ENCODE data around the gene TOMM40L.

The TOMM40L gene

DNA sequence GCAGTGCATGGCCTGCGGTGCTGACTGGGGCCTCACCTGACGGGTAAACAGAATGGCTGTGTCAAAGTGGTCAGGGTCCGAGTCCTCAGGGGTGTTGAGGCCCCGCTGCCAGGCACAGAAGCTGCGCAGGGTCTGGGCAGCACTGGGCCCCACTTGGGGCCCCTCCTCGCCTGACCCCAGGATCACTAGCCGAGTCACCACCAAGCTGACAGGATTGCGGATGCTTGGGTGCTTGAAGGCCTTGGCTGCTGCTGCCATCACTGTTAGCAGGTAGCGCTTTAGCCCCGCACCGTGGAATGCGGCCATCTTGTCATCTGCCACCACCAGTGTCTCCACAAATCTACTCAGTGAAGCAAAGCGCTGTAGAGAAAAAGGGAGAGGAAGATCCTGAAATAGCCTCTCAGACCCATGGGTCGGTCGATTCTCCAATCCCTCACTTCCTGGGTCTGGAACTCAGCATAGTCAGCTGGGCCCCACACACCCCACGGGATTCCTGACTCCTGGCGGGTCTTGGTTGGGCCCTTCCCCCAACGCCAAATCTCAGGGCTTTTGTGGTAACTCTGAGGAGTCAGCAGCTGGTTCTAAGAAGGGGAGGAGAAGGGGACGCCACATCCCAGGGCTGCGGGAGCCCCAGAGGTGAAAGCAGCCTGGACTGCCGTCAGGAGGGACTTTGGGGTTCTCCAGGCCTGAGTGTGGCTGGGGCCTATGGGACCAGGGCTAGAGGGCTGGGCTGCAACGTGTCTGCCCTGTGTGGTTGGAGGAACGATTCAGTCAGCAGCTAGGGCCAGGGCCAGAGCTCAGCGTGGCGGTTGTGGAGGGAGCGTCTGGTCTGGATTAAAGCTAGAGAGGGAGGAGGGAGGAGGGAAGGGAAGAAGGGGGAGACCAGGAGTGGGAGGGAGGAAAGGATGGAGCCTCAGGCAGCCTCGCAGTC, 29.1 kb upstream of the TOMM40L start:
- FAIRE-seq, result no peak

DNA sequence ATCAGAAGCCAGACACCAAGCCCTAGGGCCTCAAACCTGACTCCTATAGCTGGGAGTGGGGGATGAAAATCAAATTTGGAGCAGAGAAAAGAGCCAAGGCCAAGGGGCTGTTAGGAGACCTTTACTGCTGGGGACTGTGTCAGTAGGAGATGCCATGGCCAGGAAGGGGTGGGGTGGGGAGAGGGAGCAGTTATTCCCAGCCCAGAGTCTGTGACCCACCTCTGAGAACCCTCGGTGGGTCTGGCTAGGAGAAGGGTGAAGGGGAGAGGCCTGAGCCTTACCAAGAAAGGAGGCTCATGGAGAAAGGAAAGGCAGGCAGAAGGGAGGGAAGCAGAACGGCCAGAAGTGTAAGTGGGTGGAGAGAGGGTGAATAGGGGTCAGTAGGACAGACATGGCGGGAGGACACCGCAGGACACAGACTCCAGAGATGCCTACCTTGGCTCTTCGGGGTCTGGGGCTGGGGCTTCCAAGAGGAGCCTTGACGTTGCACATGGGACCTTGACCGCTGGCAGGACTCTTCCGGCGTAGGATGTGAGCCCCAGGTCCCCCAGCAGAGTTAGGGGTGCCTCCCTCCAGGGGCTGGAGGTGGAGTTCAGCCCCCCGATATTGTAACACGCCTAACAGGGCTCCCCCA, 28.2 kb upstream of the TOMM40L start:
- no peak for DNase-seq (ENCODE audit: low spot score)
- FAIRE-seq, result no peak

More for the DNA sequence above, 29.1 kb upstream of the TOMM40L start:
- DNase-seq (ENCODE audit: low spot score), result no peak

DNA sequence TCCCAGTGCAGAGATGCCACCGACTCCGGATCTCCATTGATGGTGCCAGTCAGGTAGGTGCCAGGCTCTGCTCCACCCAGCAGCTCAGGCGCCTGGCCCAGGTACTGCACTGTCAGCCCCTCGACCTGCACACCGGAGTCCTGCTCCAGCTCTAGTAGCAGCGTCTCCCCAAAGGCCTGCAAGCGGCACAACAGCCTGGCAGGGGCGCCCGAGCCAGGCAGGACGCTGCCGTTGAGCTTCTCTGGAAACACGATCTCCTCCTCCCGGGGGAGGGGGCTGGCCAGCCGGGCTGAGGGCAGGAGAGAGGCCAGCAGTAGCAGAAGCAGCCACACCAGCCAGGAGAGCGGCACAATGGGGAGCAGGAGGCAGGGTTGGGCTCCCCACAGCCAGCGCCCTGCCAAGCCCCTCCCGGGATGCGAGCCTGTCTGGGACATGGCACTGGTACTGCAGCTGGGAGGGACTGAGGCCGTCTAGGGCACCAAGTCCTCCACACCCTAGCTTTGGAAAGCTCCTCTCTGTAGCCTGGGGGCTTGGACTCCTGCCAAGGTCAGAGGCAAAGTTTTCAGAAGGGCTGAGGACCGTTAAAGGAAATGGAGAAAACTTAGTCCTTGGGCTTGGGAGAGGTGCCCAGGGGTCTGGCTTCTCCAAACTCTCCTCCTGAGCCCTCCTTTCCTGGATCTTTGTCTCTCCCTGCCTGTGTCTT, 27.5 kb upstream of the TOMM40L start:
- DNase-seq (ENCODE audit: low spot score) (no peak), FAIRE-seq (no peak)

DNA sequence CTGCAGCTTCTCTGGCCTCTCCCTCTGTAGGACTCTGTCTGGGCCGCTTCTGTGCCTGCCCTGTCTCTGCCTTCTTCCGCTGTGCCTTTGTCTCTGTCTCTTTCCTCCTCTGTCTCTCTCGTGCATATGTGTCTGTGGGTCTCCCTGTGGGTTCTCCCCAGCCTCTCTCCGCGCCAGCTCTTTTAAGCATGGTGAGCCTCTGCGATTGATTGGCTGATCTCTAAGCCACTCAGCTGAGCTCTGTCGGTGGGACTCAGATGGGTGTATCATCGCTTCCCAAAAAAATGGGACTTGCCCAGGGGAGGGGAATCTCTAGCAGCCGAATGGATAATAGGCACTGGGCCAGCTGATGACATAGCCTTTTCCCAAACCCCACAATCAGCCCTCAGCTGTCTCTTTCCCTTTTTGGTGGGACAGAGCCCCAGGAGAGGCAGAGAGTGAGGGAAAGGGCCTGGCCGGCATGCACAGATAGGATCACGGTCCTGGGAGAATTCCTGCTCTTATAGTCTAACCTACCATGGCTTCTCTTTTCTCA, 26.9 kb upstream of the TOMM40L start, which contains the start of gene ADAMTS4:
Gene ADAMTS4 (minus strand): TSS at position 158 of the 535 bp plus-strand sequence. CDS start 427 bp downstream, outside the sequence.
- FAIRE-seq, result no peak
- DNase-seq (ENCODE audit: low spot score), result no peak

DNA sequence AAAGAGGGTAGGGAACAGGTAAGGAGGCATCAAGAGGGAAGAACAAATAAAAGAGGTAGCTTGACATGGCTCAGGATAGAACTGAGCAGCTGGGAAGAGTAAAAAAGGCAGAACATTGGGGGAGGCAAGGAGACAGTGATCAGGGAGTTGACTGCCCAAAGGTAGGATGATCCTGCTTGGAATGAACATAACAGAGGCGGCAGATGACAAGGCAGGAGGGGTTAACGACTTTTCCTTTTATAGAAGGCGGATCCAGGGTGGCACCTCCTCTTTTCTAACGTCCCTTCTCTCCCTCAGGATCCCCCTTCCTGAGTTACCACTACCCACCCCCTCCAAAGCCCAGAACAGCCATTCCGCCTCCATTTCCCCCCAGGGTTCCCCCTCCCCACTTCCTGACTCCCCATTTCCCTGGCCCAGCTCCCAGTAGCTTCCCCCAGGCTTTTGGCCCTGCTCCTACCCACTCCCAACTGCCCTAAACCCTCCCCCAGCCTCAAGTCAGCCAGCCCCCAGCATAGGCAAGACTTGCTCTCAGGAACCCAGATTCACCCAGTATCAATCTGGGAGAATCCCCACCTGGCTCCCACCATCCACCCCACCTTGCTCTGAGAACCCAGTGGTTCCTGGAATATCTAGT, 26.2 kb upstream of the TOMM40L start:
- FAIRE-seq (no peak), DNase-seq (ENCODE audit: low spot score) (no peak)

DNA sequence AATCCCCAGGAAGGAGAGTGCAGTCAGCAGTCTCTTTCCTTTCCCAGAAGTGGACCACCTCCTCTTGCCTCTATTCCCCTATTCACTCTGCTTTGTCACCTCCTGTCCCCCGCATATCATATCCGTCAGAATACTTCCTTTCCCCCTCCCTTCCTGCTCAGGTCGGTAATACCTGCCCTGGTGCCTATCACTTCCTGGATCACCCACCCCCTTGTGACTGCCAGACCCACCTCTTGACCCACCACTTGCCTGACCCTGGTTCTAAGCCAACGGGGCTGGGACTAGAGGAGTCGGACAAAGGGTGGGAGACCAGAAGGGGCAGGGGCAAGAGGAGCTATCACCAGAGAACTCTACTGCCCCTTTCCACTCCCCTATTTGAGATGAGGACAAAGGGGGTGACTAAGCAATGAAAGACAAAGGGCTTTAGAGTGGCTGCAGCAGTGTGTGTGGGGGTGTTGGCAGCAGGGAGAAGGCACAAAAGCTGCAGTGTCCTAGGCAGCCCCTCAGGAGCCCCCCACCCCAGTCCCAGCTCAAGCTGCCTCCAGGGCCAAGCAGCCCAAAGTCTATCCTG, 25.4 kb upstream of the TOMM40L start:
- FAIRE-seq, result no peak

DNA sequence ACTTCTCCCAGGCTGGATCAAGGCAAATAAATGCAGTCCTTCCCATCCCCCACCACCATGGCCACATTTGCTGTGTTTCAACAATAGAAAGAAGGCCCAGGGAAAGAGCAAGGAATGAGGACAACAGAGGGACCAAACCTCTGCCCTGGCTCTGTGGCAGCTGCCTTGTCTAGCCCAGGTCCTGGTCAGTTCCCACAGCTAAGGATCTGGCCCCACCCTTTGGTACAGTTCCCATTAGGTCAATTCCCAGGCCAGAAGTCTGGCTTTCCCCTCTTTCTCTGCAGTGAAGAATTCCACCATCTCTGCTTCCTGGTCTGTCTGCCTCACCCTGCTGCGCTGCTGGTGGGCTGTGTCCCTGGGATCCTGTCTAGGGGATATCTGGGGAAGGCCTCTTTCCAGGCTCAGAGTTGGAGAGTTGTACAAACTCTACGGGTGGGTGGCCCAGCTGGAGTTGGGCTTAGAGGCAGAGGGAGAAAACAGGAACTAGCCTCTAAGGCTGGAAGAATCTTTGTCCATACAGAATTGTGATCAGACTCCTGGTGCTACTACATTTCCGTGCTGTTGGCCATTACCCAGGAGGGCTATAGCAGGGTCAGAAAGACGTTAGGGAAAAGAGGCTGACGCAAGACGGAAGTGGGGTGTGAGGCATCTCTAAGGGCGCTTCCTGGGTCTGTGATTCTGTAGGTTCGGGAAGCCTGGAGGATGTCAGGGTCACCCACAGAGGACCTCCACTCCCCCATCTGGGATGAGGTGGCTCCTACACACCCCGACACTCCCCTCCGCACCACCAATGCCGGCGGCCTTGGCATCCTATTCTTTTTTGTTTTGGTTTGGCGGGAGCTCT, 24.6 kb upstream of the TOMM40L start:
- FAIRE-seq, result no peak

More for the DNA sequence above, 25.4 kb upstream of the TOMM40L start:
- DNase-seq (ENCODE audit: low spot score), result no peak

DNA sequence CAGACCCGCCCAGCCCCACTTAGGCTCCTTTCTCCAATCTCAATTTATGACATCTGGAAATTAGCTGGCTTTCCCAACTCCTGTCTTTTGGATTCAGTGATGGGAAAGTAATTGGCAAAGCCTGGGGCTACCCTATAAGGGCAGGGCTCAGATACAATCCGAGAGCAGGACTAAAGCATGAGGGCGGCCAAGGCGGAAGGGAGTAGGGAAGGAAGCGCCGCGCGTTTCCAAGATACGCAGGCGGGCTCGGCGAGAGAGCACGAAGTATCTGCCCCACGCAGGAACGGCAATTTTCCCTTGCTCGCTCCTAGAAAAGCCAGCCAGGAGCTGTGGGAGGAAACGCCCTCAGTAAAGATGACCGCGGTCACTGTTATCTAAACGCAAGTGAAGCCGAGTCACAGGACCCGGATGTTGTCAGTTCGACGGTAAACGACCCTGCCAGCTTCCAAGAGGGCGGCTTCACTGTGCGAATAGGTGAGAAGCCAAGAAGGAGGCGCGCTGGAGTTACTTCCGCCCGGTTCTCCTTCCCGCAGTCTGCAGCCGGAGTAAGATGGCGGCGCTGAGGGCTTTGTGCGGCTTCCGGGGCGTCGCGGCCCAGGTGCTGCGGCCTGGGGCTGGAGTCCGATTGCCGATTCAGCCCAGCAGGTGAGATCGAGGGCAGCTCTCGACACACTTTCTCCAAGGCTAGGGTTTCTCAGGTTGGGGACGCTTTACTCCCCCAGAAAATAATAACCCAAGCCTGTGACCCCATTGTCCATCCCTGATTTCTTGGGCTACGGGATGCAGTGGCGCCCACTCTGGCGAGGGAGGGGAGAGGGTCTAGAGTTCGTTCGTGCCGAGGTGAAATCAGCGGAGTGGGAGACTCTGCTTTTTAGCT, 23.8 kb upstream of the TOMM40L start, which contains the start of gene NDUFS2:
Gene NDUFS2 (plus strand): TSS at position 532 of the 877 bp plus-strand sequence. CDS start 19 bp downstream, at position 551.
- peak; percentile 95 for DNase-seq (ENCODE audit: low spot score)
- peak; percentile 73 for FAIRE-seq

More for the DNA sequence above, 24.6 kb upstream of the TOMM40L start:
- no peak for DNase-seq (ENCODE audit: low spot score)

DNA sequence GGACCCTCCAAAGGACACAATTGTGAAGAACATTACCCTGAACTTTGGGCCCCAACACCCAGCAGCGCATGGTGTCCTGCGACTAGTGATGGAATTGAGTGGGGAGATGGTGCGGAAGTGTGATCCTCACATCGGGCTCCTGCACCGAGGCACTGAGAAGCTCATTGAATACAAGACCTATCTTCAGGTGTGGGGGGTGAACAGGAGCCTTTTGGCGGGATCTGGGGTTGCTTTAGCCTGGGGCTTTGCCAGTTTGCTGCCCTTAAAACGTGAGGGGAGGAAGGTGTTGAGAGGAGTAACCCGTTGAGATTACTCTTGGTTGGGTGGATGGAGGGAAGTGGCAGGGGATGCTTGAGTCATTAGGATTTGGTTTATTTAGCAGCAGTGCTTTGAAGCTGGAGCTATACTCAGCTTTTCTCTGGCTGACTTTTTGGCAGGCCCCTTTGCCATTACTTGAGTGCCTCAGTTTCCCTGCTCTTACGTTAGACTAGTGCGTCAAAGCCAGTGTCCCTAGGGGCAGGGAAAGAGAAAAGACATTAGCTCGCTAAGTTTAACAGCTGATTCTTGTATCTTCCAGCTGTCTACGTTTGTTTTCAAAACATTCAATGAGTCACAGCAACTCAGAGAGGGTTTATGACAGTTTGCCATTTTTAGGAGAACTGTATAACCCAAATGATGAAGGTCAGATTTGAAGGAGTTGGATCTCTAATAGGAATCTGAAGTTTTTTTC, 19.3 kb upstream of the TOMM40L start:
- DNase-seq (ENCODE audit: low spot score), result no peak
- FAIRE-seq, result no peak

DNA sequence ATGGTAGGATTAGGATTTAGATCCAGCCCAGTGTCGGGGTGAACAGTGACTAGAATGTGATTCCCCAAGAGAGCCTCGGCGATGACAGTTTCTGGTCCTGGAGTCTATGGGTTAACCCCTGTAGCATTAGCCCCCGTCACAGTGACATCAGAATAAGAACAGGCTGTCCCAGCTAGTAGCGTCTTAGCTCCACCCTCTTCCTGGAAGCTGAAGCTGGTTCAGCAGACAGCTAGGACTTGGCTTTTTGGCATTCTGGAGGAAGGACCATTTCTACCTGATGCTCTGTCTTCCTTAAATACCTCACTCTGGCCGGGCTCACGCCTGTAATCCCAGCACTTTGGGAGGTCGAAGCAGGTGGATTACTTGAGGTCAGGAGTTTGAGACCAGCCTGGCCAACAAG, 18.7 kb upstream of the TOMM40L start:
- DNase-seq (ENCODE audit: low spot score) (no peak), FAIRE-seq (no peak)

DNA sequence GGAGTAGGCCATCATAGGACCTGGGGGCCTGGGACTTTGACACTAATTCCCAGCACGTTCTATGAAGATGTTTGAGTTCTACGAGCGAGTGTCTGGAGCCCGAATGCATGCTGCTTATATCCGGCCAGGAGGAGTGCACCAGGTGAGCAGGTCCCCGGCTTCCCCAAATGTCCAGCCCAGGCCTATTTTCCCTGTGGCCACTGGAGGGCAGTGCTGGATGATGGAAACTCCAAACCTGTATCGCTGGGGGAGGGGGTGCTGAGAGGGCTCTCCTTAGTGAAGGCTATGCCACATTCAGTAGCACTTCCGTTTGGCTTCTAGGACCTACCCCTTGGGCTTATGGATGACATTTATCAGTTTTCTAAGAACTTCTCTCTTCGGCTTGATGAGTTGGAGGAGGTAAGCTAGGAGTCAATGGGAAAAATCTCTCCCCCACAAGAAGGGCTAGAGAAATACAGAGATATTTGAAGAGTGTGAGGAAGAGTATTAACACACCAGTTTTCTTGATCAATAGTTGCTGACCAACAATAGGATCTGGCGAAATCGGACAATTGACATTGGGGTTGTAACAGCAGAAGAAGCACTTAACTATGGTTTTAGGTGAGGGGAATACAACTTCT, 16.0 kb upstream of the TOMM40L start:
- FAIRE-seq, result no peak

DNA sequence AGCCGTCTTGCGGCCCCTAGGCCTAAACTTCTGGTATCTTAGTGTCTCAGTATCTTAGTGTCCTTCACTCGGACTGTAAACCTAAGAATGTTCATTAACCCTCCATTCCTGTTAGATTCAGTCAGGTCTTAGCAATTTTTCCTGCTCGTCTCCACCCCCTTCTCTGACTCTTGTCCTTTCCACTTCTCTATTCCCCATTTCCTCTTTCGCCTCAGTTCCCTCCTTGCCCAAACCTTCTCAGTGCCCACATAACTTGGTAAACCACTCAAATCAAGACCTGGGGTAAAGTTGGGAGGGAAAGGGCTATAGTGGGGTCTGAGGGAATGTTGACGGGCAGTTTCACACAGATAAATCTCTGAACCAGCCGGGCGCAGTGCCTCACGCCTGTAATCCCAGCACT, 11.5 kb upstream of the TOMM40L start:
- FAIRE-seq (no peak), DNase-seq (ENCODE audit: low spot score) (no peak)

More for the DNA sequence above, 16.0 kb upstream of the TOMM40L start:
- peak; percentile 51 for DNase-seq (ENCODE audit: low spot score)

DNA sequence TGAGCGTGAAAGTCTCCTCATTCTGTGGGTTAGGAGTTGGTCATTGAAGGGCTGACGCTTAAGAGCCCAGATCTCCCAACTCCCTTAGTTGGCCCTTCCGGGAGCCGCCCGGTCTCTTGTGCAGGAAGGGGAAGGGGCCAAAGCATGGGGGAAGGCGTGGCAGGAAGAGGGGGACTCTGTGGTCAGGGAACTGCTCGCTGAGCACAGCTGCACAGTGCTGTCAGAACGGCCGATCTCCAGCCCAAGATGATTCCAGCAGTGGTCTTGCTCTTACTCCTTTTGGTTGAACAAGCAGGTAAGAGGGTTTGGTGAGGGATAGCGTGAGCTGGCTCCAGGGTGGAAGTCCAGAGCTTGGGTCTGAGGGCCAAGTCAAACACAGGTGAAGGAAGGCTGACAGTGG, 10.8 kb upstream of the TOMM40L start, which contains the start of gene FCER1G:
Gene FCER1G (plus strand): TSS at position 220 of the 400 bp plus-strand sequence. CDS start 27 bp downstream, at position 247.
- DNase-seq (ENCODE audit: low spot score) (no peak), FAIRE-seq (no peak)

DNA sequence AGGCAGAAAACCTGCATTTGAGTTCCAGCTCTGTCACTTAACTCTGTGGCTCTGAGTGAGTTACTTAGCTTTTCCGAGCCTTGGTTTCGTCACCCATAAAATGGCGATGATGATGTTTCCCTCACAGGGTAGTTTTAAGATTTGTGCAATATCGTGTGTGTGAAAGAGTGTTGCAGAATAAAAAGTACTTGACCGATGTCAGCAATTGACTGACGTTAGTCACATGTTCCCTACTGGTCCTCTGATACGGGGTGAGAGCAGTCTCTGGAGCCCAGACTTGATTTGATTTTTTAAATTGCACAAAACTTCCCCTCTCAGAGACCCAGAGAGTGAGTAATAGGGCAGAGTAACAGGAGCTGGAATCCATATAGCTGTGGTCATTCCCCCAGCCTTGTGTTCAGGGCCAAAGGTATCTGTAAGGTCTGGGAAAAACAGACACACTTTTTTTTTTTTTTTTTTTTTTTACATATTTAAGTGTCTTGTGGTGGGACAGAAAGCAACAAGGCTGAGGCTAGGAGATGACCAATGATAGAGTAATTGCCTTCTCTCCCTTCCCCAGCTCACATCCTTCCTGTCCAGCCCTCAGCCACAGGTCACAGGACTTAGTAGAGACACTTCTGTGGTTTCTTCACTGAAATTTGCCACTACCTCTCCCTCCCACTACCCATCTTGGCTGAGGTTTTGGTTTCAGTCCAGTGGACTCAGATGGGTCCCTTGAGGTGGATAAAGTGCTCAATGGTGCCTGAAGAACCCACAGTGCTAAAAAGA, 8.7 kb upstream of the TOMM40L start:
- FAIRE-seq, result peak; percentile 90
- peak; percentile 89 for DNase-seq (ENCODE audit: low spot score)

DNA sequence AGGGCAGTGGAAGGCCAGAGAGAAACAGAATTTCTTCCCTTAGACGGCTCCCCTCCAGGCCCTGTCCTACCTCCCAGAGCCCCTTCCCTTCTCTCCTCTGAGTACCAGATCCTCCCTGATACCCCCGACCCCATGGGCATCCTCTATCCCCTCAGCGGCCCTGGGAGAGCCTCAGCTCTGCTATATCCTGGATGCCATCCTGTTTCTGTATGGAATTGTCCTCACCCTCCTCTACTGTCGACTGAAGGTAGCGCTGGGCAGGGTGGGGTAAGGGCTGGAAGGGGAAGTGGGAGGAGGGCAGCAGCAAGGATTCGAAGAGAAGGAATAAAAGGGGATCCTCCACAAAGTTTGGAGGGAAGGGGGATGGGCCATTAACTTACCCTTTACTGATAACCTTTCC, 8.0 kb upstream of the TOMM40L start:
- no peak for FAIRE-seq

DNA sequence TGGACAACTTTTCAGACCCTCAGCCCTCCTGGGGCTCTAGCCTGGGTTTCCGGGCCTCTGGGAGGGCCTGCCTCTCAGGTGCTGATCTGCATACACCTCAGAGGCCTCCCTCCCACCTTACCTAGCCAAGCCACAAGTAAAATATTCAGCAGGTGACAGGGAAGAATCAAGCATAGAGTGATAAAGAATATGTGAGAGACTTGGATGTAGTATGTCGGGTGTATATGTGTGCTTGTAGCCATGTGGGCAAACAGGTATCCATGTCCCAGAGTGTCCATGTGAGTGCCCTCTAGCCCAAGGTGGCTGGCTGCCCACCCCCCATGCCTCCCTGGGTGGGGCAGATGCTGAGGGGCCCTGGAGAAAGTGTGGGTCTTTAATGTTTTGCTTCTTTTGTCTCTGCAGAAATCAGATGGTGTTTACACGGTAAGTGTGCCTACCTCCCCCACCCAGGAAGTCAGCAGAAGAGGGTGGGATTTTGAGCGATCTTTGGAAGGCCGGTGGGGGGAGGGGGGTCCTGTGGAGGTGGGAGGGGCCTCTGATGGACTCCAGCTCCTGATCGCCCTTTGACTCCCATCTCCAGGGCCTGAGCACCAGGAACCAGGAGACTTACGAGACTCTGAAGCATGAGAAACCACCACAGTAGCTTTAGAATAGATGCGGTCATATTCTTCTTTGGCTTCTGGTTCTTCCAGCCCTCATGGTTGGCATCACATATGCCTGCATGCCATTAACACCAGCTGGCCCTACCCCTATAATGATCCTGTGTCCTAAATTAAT, 7.4 kb upstream of the TOMM40L start:
- FAIRE-seq, result no peak

More for the DNA sequence above, 8.0 kb upstream of the TOMM40L start:
- DNase-seq (ENCODE audit: low spot score), result no peak

More for the DNA sequence above, 7.4 kb upstream of the TOMM40L start:
- DNase-seq (ENCODE audit: low spot score), result no peak

All from RCC 7860 (cell line).